GM10248 (cell line): ENCODE data around the gene OSTC.

Source experiments
- CTCF ChIA-PET: fragments of 300-600 bp; sonication (Branson Sonifier 250); formaldehyde crosslinking; extraction: SDS; loops from one replicate; lab custom pipeline; 2021; ENCODE audit warnings: antibody characterized with exemption; lab: Yijun Ruan, JAX
- POLR2A ChIA-PET: fragments of 350-650 bp; sonication (Branson Sonifier 250); formaldehyde crosslinking; extraction: SDS; loops from one replicate; lab custom pipeline; 2020; ENCODE audit warnings: antibody characterized with exemption; lab: Yijun Ruan, JAX
- DNase-seq: peaks from one replicate; pipeline ENCODE4 v3.0.0; 2012; ENCODE audit errors: extremely low spot score
- TF ChIP-seq, protein P1 (sequence below): IDR thresholded peaks from 2 replicates; pipeline ENCODE4 v1.5.1; 2012; ENCODE audit warnings: mild to moderate bottlenecking, low read depth; ENCODE audit errors: extremely low read depth, missing control alignments, control extremely low read depth

Gene OSTC

DNA sequence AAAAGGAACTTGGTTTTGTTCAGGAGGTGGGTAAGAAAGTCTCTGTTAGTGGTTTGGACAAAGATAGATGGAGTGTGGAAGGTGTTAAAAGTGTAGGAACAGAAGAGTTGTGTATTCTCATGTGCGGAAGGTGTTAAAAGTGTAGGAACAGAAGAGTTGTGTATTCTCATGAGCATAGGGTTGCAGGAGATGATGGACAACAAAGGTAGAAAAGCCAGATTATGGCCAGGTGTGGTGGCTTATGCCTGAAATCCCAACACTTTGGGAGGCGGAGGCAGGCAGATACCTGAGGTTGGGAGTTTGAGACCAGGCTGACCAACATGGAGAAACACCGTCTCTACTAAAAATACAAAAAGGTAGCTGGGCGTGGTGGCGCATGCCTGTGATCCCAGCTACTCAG is 27.6 kb upstream of the OSTC start:
- TF ChIP-seq, protein P1, sequence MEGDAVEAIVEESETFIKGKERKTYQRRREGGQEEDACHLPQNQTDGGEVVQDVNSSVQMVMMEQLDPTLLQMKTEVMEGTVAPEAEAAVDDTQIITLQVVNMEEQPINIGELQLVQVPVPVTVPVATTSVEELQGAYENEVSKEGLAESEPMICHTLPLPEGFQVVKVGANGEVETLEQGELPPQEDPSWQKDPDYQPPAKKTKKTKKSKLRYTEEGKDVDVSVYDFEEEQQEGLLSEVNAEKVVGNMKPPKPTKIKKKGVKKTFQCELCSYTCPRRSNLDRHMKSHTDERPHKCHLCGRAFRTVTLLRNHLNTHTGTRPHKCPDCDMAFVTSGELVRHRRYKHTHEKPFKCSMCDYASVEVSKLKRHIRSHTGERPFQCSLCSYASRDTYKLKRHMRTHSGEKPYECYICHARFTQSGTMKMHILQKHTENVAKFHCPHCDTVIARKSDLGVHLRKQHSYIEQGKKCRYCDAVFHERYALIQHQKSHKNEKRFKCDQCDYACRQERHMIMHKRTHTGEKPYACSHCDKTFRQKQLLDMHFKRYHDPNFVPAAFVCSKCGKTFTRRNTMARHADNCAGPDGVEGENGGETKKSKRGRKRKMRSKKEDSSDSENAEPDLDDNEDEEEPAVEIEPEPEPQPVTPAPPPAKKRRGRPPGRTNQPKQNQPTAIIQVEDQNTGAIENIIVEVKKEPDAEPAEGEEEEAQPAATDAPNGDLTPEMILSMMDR: no peak
- no peak for DNase-seq
- ChIA-PET CTCF (interaction anchor here (1.1 to 1.7 kb wide), 4 partner anchors 12 to 604 kb away, joined by 3 to 5 read pairs (median 4); partner anchors contain the start of gene OSTC), POLR2A (no interaction called here)

DNA sequence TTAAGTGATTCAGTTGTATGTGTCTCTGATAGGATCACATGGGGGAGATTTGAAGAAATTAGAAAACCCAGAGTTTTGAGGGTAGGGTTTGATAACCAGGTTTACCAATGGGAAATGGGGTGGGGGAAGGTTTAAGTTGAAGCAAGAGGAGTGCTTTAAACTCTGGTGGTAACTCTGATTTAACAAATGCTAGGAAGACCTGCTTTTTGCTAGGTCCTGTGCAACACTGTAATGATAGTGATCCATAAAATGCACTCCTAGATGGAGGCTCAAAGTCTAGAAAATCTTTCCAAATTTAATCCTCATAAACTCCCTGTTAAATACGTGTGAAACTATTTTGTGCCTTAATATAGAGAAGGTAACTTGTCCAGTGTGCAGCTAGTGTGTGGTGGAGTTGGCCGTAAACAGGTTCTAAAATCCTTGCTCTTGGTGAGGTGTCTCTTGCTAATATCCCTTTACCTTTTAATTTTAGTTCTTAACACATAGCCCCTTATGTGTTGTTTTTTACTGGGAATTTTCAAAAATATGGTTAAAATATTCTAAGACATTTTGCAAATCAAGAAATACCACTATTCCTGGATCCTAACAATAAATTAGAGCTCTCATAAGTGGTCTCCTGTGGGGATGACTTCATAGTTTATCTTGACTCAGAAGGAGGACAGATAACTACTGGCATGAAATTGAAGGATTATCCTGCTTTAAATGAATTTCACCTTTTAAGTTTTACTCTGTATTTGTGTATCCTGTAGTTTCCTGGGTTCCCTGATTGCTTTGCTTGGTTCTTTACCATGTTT is 25.9 kb upstream of the OSTC start:
- no peak for DNase-seq
- POLR2A ChIA-PET: no interaction called here
- TF ChIP-seq, protein P1: no peak
- CTCF ChIA-PET: interaction anchor here (1.3 to 1.7 kb wide), 2 partner anchors 21 to 26 kb away, joined by 3 to 5 read pairs; partner anchors contain the start of gene OSTC

DNA sequence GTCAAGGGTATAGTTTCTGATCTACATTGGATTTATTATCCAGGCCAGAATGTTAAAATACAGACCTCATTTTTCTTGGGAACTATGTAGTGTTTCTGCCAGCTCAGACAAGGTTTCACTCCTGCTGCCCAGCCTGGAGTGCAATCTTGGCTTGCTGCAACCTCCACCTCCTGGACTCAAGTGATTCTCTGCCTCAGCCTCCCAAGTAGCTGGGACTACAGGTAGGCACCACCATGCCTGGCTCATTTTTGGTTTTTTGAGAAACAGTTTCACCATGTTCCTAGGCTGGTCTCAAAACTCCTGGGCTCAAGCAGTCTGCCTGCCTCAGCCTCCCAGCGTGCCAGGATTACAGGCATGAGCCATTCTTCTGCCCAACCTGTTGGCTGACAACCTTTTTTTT is 24.3 kb upstream of the OSTC start:
- CTCF ChIA-PET: interaction anchor here (1.0 kb wide), 1 partner anchor 24 kb away, joined by 3 read pairs; the partner anchor contains the start of gene OSTC
- TF ChIP-seq, protein P1: no peak
- POLR2A ChIA-PET: interaction anchor here (0.7 kb wide), 1 partner anchor 123 kb away, joined by 7 read pairs; no protein-coding TSS in a partner anchor
- DNase-seq: no peak

DNA sequence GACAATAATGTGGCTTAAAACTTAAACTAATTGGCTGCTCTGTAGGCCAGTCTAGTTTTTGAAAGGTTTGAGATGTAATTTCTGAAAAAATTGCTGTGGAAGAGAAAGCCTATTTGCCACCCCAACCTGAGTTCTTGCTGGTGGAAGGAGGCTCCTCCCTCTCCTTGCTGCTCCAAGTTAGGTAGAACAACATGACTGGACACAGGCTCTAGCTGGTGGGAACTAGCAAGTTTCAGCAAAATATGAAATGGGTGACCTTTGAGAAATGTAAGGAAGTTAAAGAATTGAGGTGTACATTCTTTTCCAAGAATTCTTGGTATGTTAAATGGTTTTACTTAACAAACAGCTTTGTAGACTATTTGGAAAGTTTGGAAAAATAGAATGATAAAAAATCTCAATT is 22.0 kb upstream of the OSTC start:
- ChIA-PET POLR2A (interaction anchor here (0.6 kb wide), 2 partner anchors 21 to 28 kb away, joined by 3 to 7 read pairs; no protein-coding TSS in a partner anchor), CTCF (interaction anchor here (1.1 to 1.7 kb wide), 3 partner anchors 11 to 598 kb away, joined by 3 to 7 read pairs (median 4); partner anchors contain the start of gene OSTC)
- no peak for DNase-seq
- TF ChIP-seq, protein P1: no peak

DNA sequence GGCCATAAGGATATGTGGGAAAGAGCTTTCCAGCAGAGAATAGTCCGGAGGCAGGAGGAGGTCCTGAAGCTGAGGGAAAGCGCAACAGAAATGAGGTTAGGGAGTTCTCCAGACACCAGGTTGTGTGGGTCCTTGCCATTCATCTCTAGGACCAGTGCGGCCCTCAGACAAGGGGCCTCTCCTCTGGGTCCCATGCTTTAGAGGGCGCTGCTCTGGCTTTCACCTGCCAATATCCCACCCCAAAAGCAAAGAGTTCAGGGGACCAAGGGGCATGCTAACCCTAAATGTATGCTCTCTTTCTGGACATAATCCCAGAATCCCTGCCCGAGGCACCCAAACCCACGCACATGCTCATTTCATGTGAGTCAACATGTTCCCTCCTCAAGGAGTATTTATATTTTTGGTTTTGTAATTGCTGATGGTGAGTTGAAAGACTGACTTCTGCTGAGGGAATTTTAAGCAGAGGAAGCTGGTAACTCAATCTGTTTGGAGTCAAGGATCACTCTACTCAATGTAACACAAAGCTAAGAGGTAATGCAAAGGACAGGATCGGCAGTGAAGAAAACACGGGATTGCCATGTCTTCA is 15.2 kb upstream of the OSTC start:
- ChIA-PET POLR2A (interaction anchor here (0.9 to 1.0 kb wide), 2 partner anchors 15 kb away, joined by 3 to 4 read pairs; partner anchors contain the start of genes OSTC and RPL34), CTCF (interaction anchor here (1.1 to 2.7 kb wide), 3 partner anchors 12 to 62 kb away, joined by 3 to 9 read pairs (median 4); partner anchors contain the start of gene OSTC)
- TF ChIP-seq, protein P1: no peak
- DNase-seq: no peak

DNA sequence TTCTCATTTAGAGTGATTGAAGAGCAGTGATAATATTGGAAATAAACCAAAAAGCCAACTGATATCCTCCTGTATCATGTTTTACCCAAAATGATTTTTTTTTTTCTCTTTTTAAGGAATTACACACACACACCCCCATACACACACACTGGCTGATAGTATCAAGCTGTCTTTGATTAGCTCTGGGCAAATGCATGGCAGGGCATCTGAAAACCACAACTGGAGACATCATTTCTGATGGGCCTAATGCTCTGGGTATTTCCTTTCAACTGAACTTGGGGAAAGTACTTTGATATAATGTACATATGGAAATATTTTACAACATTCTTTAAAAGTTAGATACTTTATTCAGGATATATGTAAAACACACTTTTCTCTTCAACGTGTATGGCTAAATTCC is 14.2 kb upstream of the OSTC start:
- ChIA-PET CTCF (interaction anchor here (1.1 to 2.7 kb wide), 2 partner anchors 14 to 64 kb away, joined by 3 to 9 read pairs; partner anchors contain the start of gene OSTC), POLR2A (no interaction called here)
- DNase-seq: no peak
- TF ChIP-seq, protein P1: no peak
